Panc1 (cell line): ENCODE results near the gene TSPAN14. TPM values are rescaled to one million over a fixed set of nuclear protein-coding genes. Genes with fewer than 3 reads are reported as not detected.

Experiments used
- ATAC-seq: fragments of 200-7000 bp; cut with Tn5 transposase; 2 replicates; pipeline ENCODE4 v1.9.1; 2020; ENCODE audit warnings: mild to moderate bottlenecking, moderate library complexity
- BruUV-seq: library from RNA; stranded (reverse); fragments of 400-500 nt; replicated peaks from 2 replicates; lab custom pipeline; 2021; lab: Mats Ljungman, UMichigan
- CTCF ChIA-PET: fragments of 300-600 bp; sonication (Branson Sonifier 250); formaldehyde crosslinking; loops from one replicate; lab custom pipeline; 2022; ENCODE audit warnings: antibody characterized with exemption; lab: Charles Lee
- POLR2A ChIA-PET: fragments of 300-600 bp; sonication (Branson Sonifier 250); formaldehyde crosslinking; loops from one replicate; lab custom pipeline; 2022; ENCODE audit warnings: antibody characterized with exemption; lab: Charles Lee
- DNase-seq: peaks from one replicate; pipeline ENCODE4 v3.0.0-alpha.2; 2010; ENCODE audit warnings: low read depth, low spot score
- H3K27ac ChIP-seq: 2 replicates; pipeline ENCODE4 v1.5.1; 2011; ENCODE audit warnings: mild to moderate bottlenecking, low read length, inconsistent platforms
- H3K27me3 ChIP-seq: fragments of 200-500 bp; sonication (Bioruptor generic); 2 replicates; pipeline ENCODE4 v1.6.0; 2014; ENCODE audit warnings: low read length, inconsistent platforms; ENCODE audit not compliant: control insufficient read depth, insufficient read depth
- H3K36me3 ChIP-seq: fragments of 200-500 bp; sonication (Bioruptor generic); 2 replicates; pipeline ENCODE4 v1.5.1; 2014; ENCODE audit warnings: inconsistent platforms, mild to moderate bottlenecking, low read length, moderate library complexity; ENCODE audit not compliant: control insufficient read depth, insufficient read depth
- H3K4me1 ChIP-seq: 2 replicates; pipeline ENCODE4 v1.5.1; 2011; ENCODE audit warnings: inconsistent platforms, mild to moderate bottlenecking, low read length, moderate library complexity; ENCODE audit not compliant: control insufficient read depth, insufficient read depth
- H3K4me3 ChIP-seq, 2 experiments: 2 replicates each; pipeline ENCODE4 v1.5.1; 2011 to 2012; ENCODE audit warnings: low read depth in 2 of 2, low read length in 2 of 2, mild to moderate bottlenecking in 2 of 2, inconsistent platforms in 1 of 2, moderate library complexity in 1 of 2
- H3K9me3 ChIP-seq: fragments of 200-500 bp; sonication (Bioruptor generic); 2 replicates; pipeline ENCODE4 v1.5.1; 2014; ENCODE audit warnings: low read depth, mild to moderate bottlenecking, inconsistent platforms, low read length, moderate library complexity; ENCODE audit not compliant: control insufficient read depth, insufficient read depth
- POLR2AphosphoS5 ChIP-seq: IDR thresholded peaks from 2 replicates; pipeline ENCODE4 v1.6.1; 2012; ENCODE audit warnings: mild to moderate bottlenecking, low read depth, low read length, moderate library complexity
- SIN3A ChIP-seq: IDR thresholded peaks from 2 replicates; pipeline ENCODE4 v1.6.1; 2012; ENCODE audit warnings: low read depth, mild to moderate bottlenecking, low read length, moderate library complexity, borderline replicate concordance; ENCODE audit not compliant: insufficient read depth
- TCF7L2 ChIP-seq: IDR thresholded peaks from 2 replicates; pipeline ENCODE4 v1.6.1; 2011; ENCODE audit warnings: mild to moderate bottlenecking, low read depth, low read length, inconsistent platforms
- in situ Hi-C: cut with HindIII; loops from 2 replicates; pipeline ENCODE4 v1.10.0; 2016; ENCODE audit warnings: low sequenced_read_pairs, low pct_unique_long_range_greater_than_20kb
- intact Hi-C: fragments of 100-400 bp; cut with micrococcal nuclease; formaldehyde crosslinking; loops from one replicate; pipeline ENCODE4 v1.10.0; 2022; ENCODE audit not compliant: unreplicated experiment
- total RNA-seq: library from RNA; stranded (reverse); gene quantifications from one replicate; pipeline ENCODE4 v1.2.1, GENCODE V29; 2021; ENCODE audit not compliant: unreplicated experiment
- TF ChIP-seq, protein P1 (sequence below), 2 experiments: IDR thresholded peaks; 2 replicates each; pipeline ENCODE4 v1.6.1; 2011 to 2012; ENCODE audit warnings: low read depth in 2 of 2, control low read depth in 1 of 2, low read length in 1 of 2, mild to moderate bottlenecking in 1 of 2, moderate library complexity in 1 of 2; ENCODE audit not compliant: insufficient read depth in 1 of 2
- TF ChIP-seq, protein P2 (sequence below): fragments of 450-650 bp; IDR thresholded peaks from 2 replicates; pipeline ENCODE4 v1.5.1; 2017; ENCODE audit warnings: mild to moderate bottlenecking

Gene TSPAN14
- total RNA-seq, 1 experiment from 2014 or later, result 39.0 TPM

DNA sequence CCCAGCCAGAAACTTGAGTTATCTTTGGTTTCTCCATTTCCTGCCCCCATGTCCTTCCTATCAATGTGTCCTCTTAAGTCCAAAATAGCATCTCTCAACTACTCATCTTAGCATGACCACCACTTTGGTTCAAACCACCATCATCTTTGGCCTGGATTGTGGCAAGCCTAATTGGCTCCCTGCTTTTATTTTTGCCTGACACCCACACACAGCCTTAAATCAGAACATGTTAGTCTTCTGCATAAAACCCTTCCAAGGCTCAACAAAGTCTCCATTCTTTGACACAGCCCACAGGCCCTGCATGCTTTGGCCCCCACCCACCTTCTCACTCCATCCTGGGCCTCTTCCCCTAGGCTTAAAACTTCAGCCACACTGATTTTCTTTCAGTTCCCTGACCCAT lies 2.0 kb upstream of the TSPAN14 start:
- Histone ChIP-seq H3K27ac (no peak overlapping the region), H3K27me3 (no peaks in the 10 kb centered on the region), H3K4me3 (no peak overlapping the region), H3K9me3 (no peaks in the 10 kb centered on the region), H3K36me3 (no peaks in the 10 kb centered on the region), H3K4me1 (peaks cover 20% of the 10 kb centered on the region)
- ATAC-seq (no peak), DNase-seq (no peak)
- TF ChIP-seq SIN3A (no peak), POLR2AphosphoS5 (no peak), TCF7L2 (no peak)
- TF ChIP-seq, protein P1, sequence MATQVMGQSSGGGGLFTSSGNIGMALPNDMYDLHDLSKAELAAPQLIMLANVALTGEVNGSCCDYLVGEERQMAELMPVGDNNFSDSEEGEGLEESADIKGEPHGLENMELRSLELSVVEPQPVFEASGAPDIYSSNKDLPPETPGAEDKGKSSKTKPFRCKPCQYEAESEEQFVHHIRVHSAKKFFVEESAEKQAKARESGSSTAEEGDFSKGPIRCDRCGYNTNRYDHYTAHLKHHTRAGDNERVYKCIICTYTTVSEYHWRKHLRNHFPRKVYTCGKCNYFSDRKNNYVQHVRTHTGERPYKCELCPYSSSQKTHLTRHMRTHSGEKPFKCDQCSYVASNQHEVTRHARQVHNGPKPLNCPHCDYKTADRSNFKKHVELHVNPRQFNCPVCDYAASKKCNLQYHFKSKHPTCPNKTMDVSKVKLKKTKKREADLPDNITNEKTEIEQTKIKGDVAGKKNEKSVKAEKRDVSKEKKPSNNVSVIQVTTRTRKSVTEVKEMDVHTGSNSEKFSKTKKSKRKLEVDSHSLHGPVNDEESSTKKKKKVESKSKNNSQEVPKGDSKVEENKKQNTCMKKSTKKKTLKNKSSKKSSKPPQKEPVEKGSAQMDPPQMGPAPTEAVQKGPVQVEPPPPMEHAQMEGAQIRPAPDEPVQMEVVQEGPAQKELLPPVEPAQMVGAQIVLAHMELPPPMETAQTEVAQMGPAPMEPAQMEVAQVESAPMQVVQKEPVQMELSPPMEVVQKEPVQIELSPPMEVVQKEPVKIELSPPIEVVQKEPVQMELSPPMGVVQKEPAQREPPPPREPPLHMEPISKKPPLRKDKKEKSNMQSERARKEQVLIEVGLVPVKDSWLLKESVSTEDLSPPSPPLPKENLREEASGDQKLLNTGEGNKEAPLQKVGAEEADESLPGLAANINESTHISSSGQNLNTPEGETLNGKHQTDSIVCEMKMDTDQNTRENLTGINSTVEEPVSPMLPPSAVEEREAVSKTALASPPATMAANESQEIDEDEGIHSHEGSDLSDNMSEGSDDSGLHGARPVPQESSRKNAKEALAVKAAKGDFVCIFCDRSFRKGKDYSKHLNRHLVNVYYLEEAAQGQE (IDR thresholded peaks at IDR 0.05; ENCODE audit: insufficient read depth in 1 of 2, low read depth in 2 of 2, low read length in 1 of 2), result no peak
- TF ChIP-seq, protein P2, sequence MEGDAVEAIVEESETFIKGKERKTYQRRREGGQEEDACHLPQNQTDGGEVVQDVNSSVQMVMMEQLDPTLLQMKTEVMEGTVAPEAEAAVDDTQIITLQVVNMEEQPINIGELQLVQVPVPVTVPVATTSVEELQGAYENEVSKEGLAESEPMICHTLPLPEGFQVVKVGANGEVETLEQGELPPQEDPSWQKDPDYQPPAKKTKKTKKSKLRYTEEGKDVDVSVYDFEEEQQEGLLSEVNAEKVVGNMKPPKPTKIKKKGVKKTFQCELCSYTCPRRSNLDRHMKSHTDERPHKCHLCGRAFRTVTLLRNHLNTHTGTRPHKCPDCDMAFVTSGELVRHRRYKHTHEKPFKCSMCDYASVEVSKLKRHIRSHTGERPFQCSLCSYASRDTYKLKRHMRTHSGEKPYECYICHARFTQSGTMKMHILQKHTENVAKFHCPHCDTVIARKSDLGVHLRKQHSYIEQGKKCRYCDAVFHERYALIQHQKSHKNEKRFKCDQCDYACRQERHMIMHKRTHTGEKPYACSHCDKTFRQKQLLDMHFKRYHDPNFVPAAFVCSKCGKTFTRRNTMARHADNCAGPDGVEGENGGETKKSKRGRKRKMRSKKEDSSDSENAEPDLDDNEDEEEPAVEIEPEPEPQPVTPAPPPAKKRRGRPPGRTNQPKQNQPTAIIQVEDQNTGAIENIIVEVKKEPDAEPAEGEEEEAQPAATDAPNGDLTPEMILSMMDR, result no peak
- intact Hi-C loops, result no loop called here
- in situ Hi-C loops, result no loop called here
- no TSS peak for BruUV-seq
- CTCF ChIA-PET, result no interaction called here
- POLR2A ChIA-PET, result no interaction called here

DNA sequence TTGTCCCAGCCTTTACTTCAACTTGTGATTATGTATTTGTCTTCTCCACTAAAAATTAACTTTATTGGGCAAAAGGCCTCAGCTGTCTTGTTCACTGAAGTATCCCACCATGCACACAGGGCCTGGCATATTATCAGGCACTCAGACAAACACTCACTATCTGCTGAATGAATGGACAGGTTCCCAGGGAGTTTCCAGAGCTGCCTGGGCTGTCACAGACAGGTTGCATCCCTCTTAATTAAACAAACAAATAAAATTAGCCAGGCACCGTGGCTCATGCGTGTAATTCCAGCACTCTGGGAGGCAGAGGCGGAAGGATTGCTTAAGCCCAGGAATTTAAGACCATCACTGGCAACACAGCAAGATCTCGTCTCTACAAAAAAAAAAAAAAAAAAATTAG lies 1.5 kb upstream of the TSPAN14 start:
- Histone ChIP-seq H3K4me1 (peaks cover 22% of the 10 kb centered on the region), H3K4me3 (no peak overlapping the region), H3K36me3 (no peaks in the 10 kb centered on the region), H3K9me3 (no peaks in the 10 kb centered on the region), H3K27me3 (no peaks in the 10 kb centered on the region), H3K27ac (no peak overlapping the region)
- no peak for DNase-seq
- no TSS peak for BruUV-seq
- no peak for ATAC-seq
- ChIA-PET CTCF (interaction anchor here (0.6 to 1.6 kb wide), 2 partner anchors 15 to 53 kb away, joined by 3 to 4 read pairs; no protein-coding TSS in a partner anchor), POLR2A (no interaction called here)
- in situ Hi-C loops (no loop called here), intact Hi-C loops (no loop called here)
- TF ChIP-seq SIN3A (no peak), POLR2AphosphoS5 (no peak), TCF7L2 (no peak)
- TF ChIP-seq, protein P1 (IDR thresholded peaks at IDR 0.05; ENCODE audit: insufficient read depth in 1 of 2, low read depth in 2 of 2, low read length in 1 of 2), result no peak
- TF ChIP-seq, protein P2, result no peak
